Panc1 (cell line): ENCODE results near the gene EEF1E1. TPM values are rescaled to one million over a fixed set of nuclear protein-coding genes. Genes with fewer than 3 reads are reported as not detected.
A peak's percentile ranks its signal among the peaks of the same experiment; 100 is the strongest.

Experiments used
- ATAC-seq: fragments of 200-7000 bp; cut with Tn5 transposase; 2 replicates; pipeline ENCODE4 v1.9.1; 2020; ENCODE audit warnings: mild to moderate bottlenecking, moderate library complexity
- BruUV-seq: library from RNA; stranded (reverse); fragments of 400-500 nt; replicated peaks from 2 replicates; lab custom pipeline; 2021; lab: Mats Ljungman, UMichigan
- CTCF ChIA-PET: fragments of 300-600 bp; sonication (Branson Sonifier 250); formaldehyde crosslinking; loops from one replicate; lab custom pipeline; 2022; ENCODE audit warnings: antibody characterized with exemption; lab: Charles Lee
- POLR2A ChIA-PET: fragments of 300-600 bp; sonication (Branson Sonifier 250); formaldehyde crosslinking; loops from one replicate; lab custom pipeline; 2022; ENCODE audit warnings: antibody characterized with exemption; lab: Charles Lee
- DNase-seq: peaks from one replicate; pipeline ENCODE4 v3.0.0-alpha.2; 2010; ENCODE audit warnings: low read depth, low spot score
- H3K27ac ChIP-seq: 2 replicates; pipeline ENCODE4 v1.5.1; 2011; ENCODE audit warnings: mild to moderate bottlenecking, low read length, inconsistent platforms
- H3K27me3 ChIP-seq: fragments of 200-500 bp; sonication (Bioruptor generic); 2 replicates; pipeline ENCODE4 v1.6.0; 2014; ENCODE audit warnings: low read length, inconsistent platforms; ENCODE audit not compliant: control insufficient read depth, insufficient read depth
- H3K36me3 ChIP-seq: fragments of 200-500 bp; sonication (Bioruptor generic); 2 replicates; pipeline ENCODE4 v1.5.1; 2014; ENCODE audit warnings: inconsistent platforms, mild to moderate bottlenecking, low read length, moderate library complexity; ENCODE audit not compliant: control insufficient read depth, insufficient read depth
- H3K4me1 ChIP-seq: 2 replicates; pipeline ENCODE4 v1.5.1; 2011; ENCODE audit warnings: inconsistent platforms, mild to moderate bottlenecking, low read length, moderate library complexity; ENCODE audit not compliant: control insufficient read depth, insufficient read depth
- H3K4me3 ChIP-seq, 2 experiments: 2 replicates each; pipeline ENCODE4 v1.5.1; 2011 to 2012; ENCODE audit warnings: low read depth in 2 of 2, low read length in 2 of 2, mild to moderate bottlenecking in 2 of 2, inconsistent platforms in 1 of 2, moderate library complexity in 1 of 2
- H3K9me3 ChIP-seq: fragments of 200-500 bp; sonication (Bioruptor generic); 2 replicates; pipeline ENCODE4 v1.5.1; 2014; ENCODE audit warnings: low read depth, mild to moderate bottlenecking, inconsistent platforms, low read length, moderate library complexity; ENCODE audit not compliant: control insufficient read depth, insufficient read depth
- POLR2AphosphoS5 ChIP-seq: IDR thresholded peaks from 2 replicates; pipeline ENCODE4 v1.6.1; 2012; ENCODE audit warnings: mild to moderate bottlenecking, low read depth, low read length, moderate library complexity
- SIN3A ChIP-seq: IDR thresholded peaks from 2 replicates; pipeline ENCODE4 v1.6.1; 2012; ENCODE audit warnings: low read depth, mild to moderate bottlenecking, low read length, moderate library complexity, borderline replicate concordance; ENCODE audit not compliant: insufficient read depth
- TCF7L2 ChIP-seq: IDR thresholded peaks from 2 replicates; pipeline ENCODE4 v1.6.1; 2011; ENCODE audit warnings: mild to moderate bottlenecking, low read depth, low read length, inconsistent platforms
- in situ Hi-C: cut with HindIII; loops from 2 replicates; pipeline ENCODE4 v1.10.0; 2016; ENCODE audit warnings: low sequenced_read_pairs, low pct_unique_long_range_greater_than_20kb
- intact Hi-C: fragments of 100-400 bp; cut with micrococcal nuclease; formaldehyde crosslinking; loops from one replicate; pipeline ENCODE4 v1.10.0; 2022; ENCODE audit not compliant: unreplicated experiment
- total RNA-seq: library from RNA; stranded (reverse); gene quantifications from one replicate; pipeline ENCODE4 v1.2.1, GENCODE V29; 2021; ENCODE audit not compliant: unreplicated experiment
- TF ChIP-seq, protein P1 (sequence below): fragments of 450-650 bp; IDR thresholded peaks from 2 replicates; pipeline ENCODE4 v1.5.1; 2017; ENCODE audit warnings: mild to moderate bottlenecking
- TF ChIP-seq, protein P2 (sequence below), 2 experiments: IDR thresholded peaks; 2 replicates each; pipeline ENCODE4 v1.6.1; 2011 to 2012; ENCODE audit warnings: low read depth in 2 of 2, control low read depth in 1 of 2, low read length in 1 of 2, mild to moderate bottlenecking in 1 of 2, moderate library complexity in 1 of 2; ENCODE audit not compliant: insufficient read depth in 1 of 2

Gene EEF1E1
- total RNA-seq, 1 experiment from 2014 or later: 59.5 TPM

DNA sequence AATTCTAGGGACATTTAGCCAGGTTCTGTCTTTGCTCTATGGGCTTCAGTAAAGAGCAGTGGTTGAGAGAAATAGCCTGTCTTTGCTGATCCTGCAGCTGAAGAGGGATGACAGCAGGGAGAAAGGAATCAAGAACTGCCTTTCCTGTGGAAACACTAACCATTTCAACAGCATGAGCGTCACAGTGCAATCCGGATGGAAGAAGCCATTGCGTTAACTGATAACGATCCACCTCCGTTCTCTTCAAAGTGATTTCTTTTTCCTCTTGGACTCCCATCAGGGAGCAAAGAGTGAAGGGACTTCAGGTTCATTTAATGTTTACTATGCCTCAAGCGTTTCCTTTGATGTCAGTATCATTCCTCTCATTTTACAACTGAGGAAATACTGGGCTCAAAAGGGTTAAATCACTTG is 35.2 kb upstream of the EEF1E1 start:
- Histone ChIP-seq H3K27me3 (no peaks in the 10 kb centered on the region), H3K9me3 (no peaks in the 10 kb centered on the region), H3K4me3 (no peak overlapping the region), H3K27ac (peak overlapping the region; percentile 67; the same call in 1 of the 2 replicates), H3K4me1 (peaks cover 9% of the 10 kb centered on the region; the same call in 1 of the 2 replicates), H3K36me3 (no peaks in the 10 kb centered on the region)
- ChIA-PET POLR2A (no interaction called here), CTCF (no interaction called here)
- BruUV-seq: no TSS peak
- DNase-seq (no peak), ATAC-seq (no peak)
- in situ Hi-C loops (no loop called here), intact Hi-C loops (no loop called here)
- TF ChIP-seq, protein P1, sequence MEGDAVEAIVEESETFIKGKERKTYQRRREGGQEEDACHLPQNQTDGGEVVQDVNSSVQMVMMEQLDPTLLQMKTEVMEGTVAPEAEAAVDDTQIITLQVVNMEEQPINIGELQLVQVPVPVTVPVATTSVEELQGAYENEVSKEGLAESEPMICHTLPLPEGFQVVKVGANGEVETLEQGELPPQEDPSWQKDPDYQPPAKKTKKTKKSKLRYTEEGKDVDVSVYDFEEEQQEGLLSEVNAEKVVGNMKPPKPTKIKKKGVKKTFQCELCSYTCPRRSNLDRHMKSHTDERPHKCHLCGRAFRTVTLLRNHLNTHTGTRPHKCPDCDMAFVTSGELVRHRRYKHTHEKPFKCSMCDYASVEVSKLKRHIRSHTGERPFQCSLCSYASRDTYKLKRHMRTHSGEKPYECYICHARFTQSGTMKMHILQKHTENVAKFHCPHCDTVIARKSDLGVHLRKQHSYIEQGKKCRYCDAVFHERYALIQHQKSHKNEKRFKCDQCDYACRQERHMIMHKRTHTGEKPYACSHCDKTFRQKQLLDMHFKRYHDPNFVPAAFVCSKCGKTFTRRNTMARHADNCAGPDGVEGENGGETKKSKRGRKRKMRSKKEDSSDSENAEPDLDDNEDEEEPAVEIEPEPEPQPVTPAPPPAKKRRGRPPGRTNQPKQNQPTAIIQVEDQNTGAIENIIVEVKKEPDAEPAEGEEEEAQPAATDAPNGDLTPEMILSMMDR: no peak
- TF ChIP-seq, protein P2, sequence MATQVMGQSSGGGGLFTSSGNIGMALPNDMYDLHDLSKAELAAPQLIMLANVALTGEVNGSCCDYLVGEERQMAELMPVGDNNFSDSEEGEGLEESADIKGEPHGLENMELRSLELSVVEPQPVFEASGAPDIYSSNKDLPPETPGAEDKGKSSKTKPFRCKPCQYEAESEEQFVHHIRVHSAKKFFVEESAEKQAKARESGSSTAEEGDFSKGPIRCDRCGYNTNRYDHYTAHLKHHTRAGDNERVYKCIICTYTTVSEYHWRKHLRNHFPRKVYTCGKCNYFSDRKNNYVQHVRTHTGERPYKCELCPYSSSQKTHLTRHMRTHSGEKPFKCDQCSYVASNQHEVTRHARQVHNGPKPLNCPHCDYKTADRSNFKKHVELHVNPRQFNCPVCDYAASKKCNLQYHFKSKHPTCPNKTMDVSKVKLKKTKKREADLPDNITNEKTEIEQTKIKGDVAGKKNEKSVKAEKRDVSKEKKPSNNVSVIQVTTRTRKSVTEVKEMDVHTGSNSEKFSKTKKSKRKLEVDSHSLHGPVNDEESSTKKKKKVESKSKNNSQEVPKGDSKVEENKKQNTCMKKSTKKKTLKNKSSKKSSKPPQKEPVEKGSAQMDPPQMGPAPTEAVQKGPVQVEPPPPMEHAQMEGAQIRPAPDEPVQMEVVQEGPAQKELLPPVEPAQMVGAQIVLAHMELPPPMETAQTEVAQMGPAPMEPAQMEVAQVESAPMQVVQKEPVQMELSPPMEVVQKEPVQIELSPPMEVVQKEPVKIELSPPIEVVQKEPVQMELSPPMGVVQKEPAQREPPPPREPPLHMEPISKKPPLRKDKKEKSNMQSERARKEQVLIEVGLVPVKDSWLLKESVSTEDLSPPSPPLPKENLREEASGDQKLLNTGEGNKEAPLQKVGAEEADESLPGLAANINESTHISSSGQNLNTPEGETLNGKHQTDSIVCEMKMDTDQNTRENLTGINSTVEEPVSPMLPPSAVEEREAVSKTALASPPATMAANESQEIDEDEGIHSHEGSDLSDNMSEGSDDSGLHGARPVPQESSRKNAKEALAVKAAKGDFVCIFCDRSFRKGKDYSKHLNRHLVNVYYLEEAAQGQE (IDR thresholded peaks at IDR 0.05; ENCODE audit: insufficient read depth in 1 of 2, low read depth in 2 of 2, low read length in 1 of 2): no peak
- TF ChIP-seq SIN3A (no peak), POLR2AphosphoS5 (no peak), TCF7L2 (no peak)

DNA sequence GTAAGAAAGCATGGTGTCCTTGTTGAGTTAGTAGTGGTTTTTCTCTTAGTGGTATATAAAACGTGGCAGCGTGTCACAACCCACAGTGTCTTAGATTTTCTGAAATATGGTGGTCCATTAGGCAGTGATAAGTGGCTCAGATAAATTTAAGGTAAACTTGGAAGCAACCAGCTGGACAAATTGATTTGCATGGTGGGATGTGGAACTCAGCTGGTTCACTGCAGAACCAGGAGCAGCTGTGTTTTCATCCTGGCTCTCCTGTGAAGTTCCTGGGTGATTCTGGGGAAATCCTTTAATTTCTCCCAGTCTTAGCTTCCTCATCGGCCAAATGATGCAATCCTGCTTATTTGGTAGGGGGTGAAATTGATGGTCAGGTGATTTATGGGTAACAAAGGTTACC is 32.9 kb upstream of the EEF1E1 start:
- Histone ChIP-seq H3K4me1 (peaks cover 9% of the 10 kb centered on the region; the same call in 1 of the 2 replicates), H3K27me3 (no peaks in the 10 kb centered on the region), H3K36me3 (no peaks in the 10 kb centered on the region), H3K4me3 (no peak overlapping the region), H3K9me3 (no peaks in the 10 kb centered on the region), H3K27ac (peak overlapping the region; percentile 57; the same call in 1 of the 2 replicates)
- TF ChIP-seq SIN3A (no peak), TCF7L2 (no peak), POLR2AphosphoS5 (no peak)
- TF ChIP-seq, protein P2 (IDR thresholded peaks at IDR 0.05; ENCODE audit: insufficient read depth in 1 of 2, low read depth in 2 of 2, low read length in 1 of 2): no peak
- TF ChIP-seq, protein P1: no peak
- DNase-seq: no peak
- intact Hi-C loops: no loop called here
- in situ Hi-C loops: no loop called here
- ATAC-seq: no peak
- ChIA-PET POLR2A (no interaction called here), CTCF (no interaction called here)
- no TSS peak for BruUV-seq
